Measurements from ENCODE around the gene IL1RAPL2. TPM values are rescaled to one million over a fixed set of nuclear protein-coding genes. Genes with fewer than 3 reads are reported as not detected.
A peak's percentile ranks its signal among the peaks of the same experiment; 100 is the strongest.

IL1RAPL2 gene
- polyA plus RNA-seq, 1 experiment, result not detected

DNA sequence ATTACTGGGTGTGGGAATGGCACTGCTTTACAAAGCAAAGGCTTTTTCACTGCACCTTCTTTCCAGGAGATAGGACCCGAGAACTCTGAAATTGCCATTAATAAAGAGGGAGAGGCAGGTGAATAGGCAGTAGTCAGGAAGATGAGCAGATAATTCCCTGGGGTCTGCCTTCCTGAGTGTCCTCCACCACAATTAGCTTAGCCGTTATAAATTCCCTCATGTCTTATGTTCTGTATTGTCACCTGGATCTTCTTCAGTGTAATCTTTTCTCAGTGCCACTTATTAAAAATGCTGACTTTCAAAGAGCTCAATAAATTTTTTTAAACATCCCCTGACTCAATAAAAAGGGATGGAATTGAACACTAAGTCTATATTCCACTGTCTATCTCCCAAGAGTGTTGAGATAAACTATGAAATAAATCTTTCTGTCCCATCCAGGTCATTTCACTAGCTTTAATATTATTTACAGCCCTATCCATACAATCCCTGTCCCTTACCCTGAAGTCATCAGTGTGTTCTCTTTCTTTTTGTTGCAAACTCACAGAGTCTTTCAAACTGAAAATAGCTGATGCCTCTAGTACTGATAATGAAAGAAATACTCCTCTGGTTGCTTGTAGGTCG lies 984.2 kb downstream of the IL1RAPL2 start:
- no peak overlapping the region for H3K4me3 ChIP-seq (ENCODE audit: low read depth, low read length)
- no peak for DNase-seq (ENCODE audit: low read depth)
- no peaks in the 10 kb centered on the region for H3K27me3 ChIP-seq (ENCODE audit: control insufficient read depth, insufficient read depth, low read length)
- no peak for TF ChIP-seq CTCF (IDR thresholded peaks at IDR 0.05; ENCODE audit: insufficient read depth, low read depth, low read length)
- no peaks in the 10 kb centered on the region for H3K36me3 ChIP-seq (ENCODE audit: control insufficient read depth, insufficient read depth, low read length)
- CTCF ChIA-PET, result no interaction called here
- POLR2A ChIA-PET, result no interaction called here

DNA sequence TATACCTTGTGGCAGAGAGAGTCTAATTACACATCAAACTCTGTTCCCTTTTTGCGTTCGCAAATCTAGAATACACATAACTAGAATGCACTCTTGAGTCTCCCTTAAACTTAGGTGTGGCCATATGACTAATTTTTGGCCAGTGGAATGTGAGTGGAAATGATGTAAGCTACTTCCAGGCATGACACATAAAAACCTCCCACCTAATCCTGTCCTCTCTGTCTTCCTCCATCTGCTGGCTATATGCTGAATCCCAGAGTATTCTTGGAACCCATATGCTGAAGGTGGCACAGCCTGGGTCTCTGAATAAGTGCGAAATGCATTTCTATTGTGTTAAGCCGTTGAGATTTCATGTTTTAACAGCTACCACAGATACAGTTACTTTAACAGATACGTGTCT lies 986.4 kb downstream of the IL1RAPL2 start:
- ChIA-PET POLR2A (no interaction called here), CTCF (no interaction called here)
- Histone ChIP-seq H3K4me3 (ENCODE audit: low read depth, low read length) (no peak overlapping the region), H3K27me3 (ENCODE audit: control insufficient read depth, insufficient read depth, low read length) (no peaks in the 10 kb centered on the region), H3K36me3 (ENCODE audit: control insufficient read depth, insufficient read depth, low read length) (no peaks in the 10 kb centered on the region)
- no peak for TF ChIP-seq CTCF (IDR thresholded peaks at IDR 0.05; ENCODE audit: insufficient read depth, low read depth, low read length)
- no peak for DNase-seq (ENCODE audit: low read depth)

DNA sequence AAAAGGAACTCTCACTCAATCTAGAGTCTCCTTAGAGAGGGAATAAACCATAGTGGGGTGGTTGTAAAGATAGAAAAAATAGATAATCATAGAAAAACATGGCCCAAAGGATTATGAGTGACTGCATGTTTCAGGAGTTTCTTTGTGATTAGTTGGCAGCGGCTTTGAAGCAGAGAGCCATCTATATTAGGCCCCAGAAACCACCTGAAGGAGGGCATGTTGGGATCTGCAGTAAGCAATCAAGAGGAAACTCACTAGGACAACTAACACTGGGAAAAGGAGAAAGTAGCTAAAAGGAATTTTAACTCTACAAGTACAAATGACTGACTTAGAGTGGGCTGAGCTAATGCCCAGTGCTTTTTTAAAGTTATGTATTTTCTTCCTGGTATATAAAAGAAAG lies 987.1 kb downstream of the IL1RAPL2 start:
- Histone ChIP-seq H3K36me3 (ENCODE audit: control insufficient read depth, insufficient read depth, low read length) (no peaks in the 10 kb centered on the region), H3K27me3 (ENCODE audit: control insufficient read depth, insufficient read depth, low read length) (no peaks in the 10 kb centered on the region), H3K4me3 (ENCODE audit: low read depth, low read length) (no peak overlapping the region)
- ChIA-PET POLR2A (no interaction called here), CTCF (no interaction called here)
- no peak for DNase-seq (ENCODE audit: low read depth)
- no peak for TF ChIP-seq CTCF (IDR thresholded peaks at IDR 0.05; ENCODE audit: insufficient read depth, low read depth, low read length)

DNA sequence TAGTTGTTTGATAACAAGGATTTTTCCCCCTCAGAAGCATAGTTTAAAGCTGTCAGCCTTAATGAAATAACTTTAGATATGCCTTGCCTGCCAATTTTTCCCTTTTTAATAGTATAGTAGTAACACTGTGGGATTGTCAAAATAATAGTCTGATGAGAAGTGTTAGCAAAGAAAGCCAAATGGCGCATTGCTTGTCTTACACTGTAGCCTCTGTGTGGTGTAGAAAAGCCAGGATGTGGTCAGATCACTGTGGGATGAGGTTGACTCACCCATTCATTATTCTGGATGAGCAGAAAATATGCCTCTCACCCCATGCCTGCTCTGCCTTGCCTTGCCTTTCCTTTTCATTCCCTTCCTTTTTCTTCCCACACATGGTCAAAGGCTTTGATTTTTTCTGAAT lies 998.5 kb downstream of the IL1RAPL2 start:
- TF ChIP-seq CTCF (IDR thresholded peaks at IDR 0.05; ENCODE audit: insufficient read depth, low read depth, low read length), result no peak
- peak; percentile 7 for DNase-seq (ENCODE audit: low read depth)
- POLR2A ChIA-PET, result no interaction called here
- no peak overlapping the region for H3K4me3 ChIP-seq (ENCODE audit: low read depth, low read length)
- H3K36me3 ChIP-seq (ENCODE audit: control insufficient read depth, insufficient read depth, low read length), result no peaks in the 10 kb centered on the region
- H3K27me3 ChIP-seq (ENCODE audit: control insufficient read depth, insufficient read depth, low read length), result no peaks in the 10 kb centered on the region
- CTCF ChIA-PET, result interaction anchor here (0.5 kb wide), 1 partner anchor 99 kb away, joined by 3 read pairs; no protein-coding TSS in a partner anchor

GRCh38 chrX:105565856-105566255 lies 999.9 kb downstream of the IL1RAPL2 start:
- no peak for DNase-seq (ENCODE audit: low read depth)
- POLR2A ChIA-PET, result no interaction called here
- TF ChIP-seq CTCF (IDR thresholded peaks at IDR 0.05; ENCODE audit: insufficient read depth, low read depth, low read length), result no peak
- Histone ChIP-seq H3K27me3 (ENCODE audit: control insufficient read depth, insufficient read depth, low read length) (no peaks in the 10 kb centered on the region), H3K36me3 (ENCODE audit: control insufficient read depth, insufficient read depth, low read length) (no peaks in the 10 kb centered on the region), H3K4me3 (ENCODE audit: low read depth, low read length) (no peak overlapping the region)
- CTCF ChIA-PET, result no interaction called here

All from BJ (cell line).